Measurements from ENCODE around the gene DLG1. TPM values are rescaled to one million over a fixed set of nuclear protein-coding genes. Genes with fewer than 3 reads are reported as not detected.

The DLG1 gene
- total RNA-seq, 1 donor from 2014 or later = 102 TPM

GRCh38 chr3:197174927-197175326 is 123.5 kb downstream of the DLG1 start:
- no peak for DNase-seq (ENCODE audit: low spot score)

GRCh38 chr3:197173620-197174019 is 124.8 kb downstream of the DLG1 start:
- no peak for DNase-seq (ENCODE audit: low spot score)

- no peak for DNase-seq (ENCODE audit: low spot score)
Observed at GRCh38 chr3:197171481-197172067, 126.8 kb downstream of the DLG1 start.

- no peak for DNase-seq (ENCODE audit: low spot score)
Observed at GRCh38 chr3:197169028-197169427, 129.4 kb downstream of the DLG1 start.

- no peak for DNase-seq (ENCODE audit: low spot score)
Observed at GRCh38 chr3:197168606-197169005, 129.8 kb downstream of the DLG1 start.

- DNase-seq (ENCODE audit: low spot score) = no peak
Observed at GRCh38 chr3:197168063-197168462, 130.3 kb downstream of the DLG1 start.

- DNase-seq (ENCODE audit: low spot score) = no peak
Observed at GRCh38 chr3:197167549-197167948, 130.9 kb downstream of the DLG1 start.

- DNase-seq (ENCODE audit: low spot score) = no peak
Observed at GRCh38 chr3:197165890-197166289, 132.5 kb downstream of the DLG1 start.

- DNase-seq (ENCODE audit: low spot score) = no peak
Observed at GRCh38 chr3:197155046-197155445, 143.4 kb downstream of the DLG1 start.

GRCh38 chr3:197151580-197151979 is 146.8 kb downstream of the DLG1 start:
- DNase-seq (ENCODE audit: low spot score) = peak; percentile 39

- peak; percentile 10 for DNase-seq (ENCODE audit: low spot score)
Observed at GRCh38 chr3:197149528-197149927, 148.9 kb downstream of the DLG1 start.

GRCh38 chr3:197144188-197144587 is 154.2 kb downstream of the DLG1 start:
- DNase-seq (ENCODE audit: low spot score) = no peak

GRCh38 chr3:197139586-197139985 is 158.8 kb downstream of the DLG1 start:
- DNase-seq (ENCODE audit: low spot score) = no peak

- DNase-seq (ENCODE audit: low spot score) = no peak
Observed at GRCh38 chr3:197137751-197138150, 160.7 kb downstream of the DLG1 start.

GRCh38 chr3:197136744-197137143 is 161.7 kb downstream of the DLG1 start:
- DNase-seq (ENCODE audit: low spot score) = no peak

GRCh38 chr3:197135212-197135611 is 163.2 kb downstream of the DLG1 start:
- DNase-seq (ENCODE audit: low spot score) = no peak

GRCh38 chr3:197132916-197133530 is 165.4 kb downstream of the DLG1 start:
- DNase-seq (ENCODE audit: low spot score) = no peak

- no peak for DNase-seq (ENCODE audit: low spot score)
Observed at GRCh38 chr3:197125636-197126035, 172.8 kb downstream of the DLG1 start.

GRCh38 chr3:197124713-197125112 is 173.7 kb downstream of the DLG1 start:
- no peak for DNase-seq (ENCODE audit: low spot score)

GRCh38 chr3:197122394-197122793 is 176.0 kb downstream of the DLG1 start:
- DNase-seq (ENCODE audit: low spot score) = no peak

- no peak for DNase-seq (ENCODE audit: low spot score)
Observed at GRCh38 chr3:197117114-197117513, 181.3 kb downstream of the DLG1 start.

GRCh38 chr3:197114007-197114406 is 184.4 kb downstream of the DLG1 start:
- DNase-seq (ENCODE audit: low spot score) = no peak

GRCh38 chr3:197111685-197112084 is 186.7 kb downstream of the DLG1 start:
- no peak for DNase-seq (ENCODE audit: low spot score)

GRCh38 chr3:197105786-197106185 is 192.6 kb downstream of the DLG1 start:
- DNase-seq (ENCODE audit: low spot score) = no peak

Measured in umbilical cord (tissue), 2 donors.